SK-N-SH (cell line): ENCODE results near the gene IZUMO4. TPM values are rescaled to one million over a fixed set of nuclear protein-coding genes. Genes with fewer than 3 reads are reported as not detected.

Source experiments
- CTCF ChIA-PET: fragments of 300-600, 350-600 bp; formaldehyde crosslinking; extraction: SDS; loops from one replicate; lab custom pipeline; 2021; lab: Yijun Ruan, JAX
- POLR2A ChIA-PET: fragments of 350-600 bp; sonication (Branson Sonifier 250); formaldehyde crosslinking; extraction: SDS; loops from one replicate; lab custom pipeline; 2020; ENCODE audit warnings: antibody characterized with exemption, inconsistent platforms; lab: Yijun Ruan, JAX
- DNase-seq: peaks from one replicate; pipeline ENCODE4 v3.0.0; 2012
- H2AFZ ChIP-seq: fragments of 200-600 bp; sonication (generic); 2 replicates; pipeline ENCODE4 v1.8.1; 2016; ENCODE audit warnings: antibody characterized with exemption, mild to moderate bottlenecking, low read depth
- H3F3A ChIP-seq: fragments of 200-600 bp; sonication (generic); replicated peaks from 2 replicates; pipeline ENCODE3; 2016; ENCODE audit warnings: antibody characterized with exemption, mild to moderate bottlenecking; ENCODE audit not compliant: insufficient read depth
- H3K27ac ChIP-seq, 2 experiments: fragments of 200-500 bp in 1 of 2; fragments of 200-600 bp in 1 of 2; sonication (Bioruptor generic) in 1 of 2; sonication (generic), shearing (Covaris generic) in 1 of 2; 2 replicates each; pipeline versions ENCODE4 v1.5.1 to v1.6.1; 2014 to 2016; ENCODE audit warnings: low read depth in 2 of 2, inconsistent platforms in 1 of 2, low read length in 1 of 2, mild to moderate bottlenecking in 1 of 2, mixed read lengths in 1 of 2
- H3K27me3 ChIP-seq: fragments of 200-600 bp; sonication (generic), shearing (Covaris generic); 2 replicates; pipeline ENCODE4 v1.6.1; 2016; ENCODE audit warnings: mixed run types; ENCODE audit not compliant: insufficient read depth
- H3K36me3 ChIP-seq, 2 experiments: fragments of 200-500 bp in 1 of 2; fragments of 200-600 bp in 1 of 2; sonication (Bioruptor generic) in 1 of 2; sonication (generic) in 1 of 2; replicated peaks in 1 of 2; 2 replicates each; pipeline versions ENCODE3 to v1.5.1; 2014 to 2016; ENCODE audit warnings: low read length in 1 of 2, mild to moderate bottlenecking in 1 of 2; ENCODE audit not compliant: insufficient read depth in 2 of 2, control insufficient read depth in 1 of 2
- H3K4me1 ChIP-seq, 2 experiments: fragments of 200-500 bp in 1 of 2; fragments of 200-600 bp in 1 of 2; sonication (Bioruptor generic) in 1 of 2; sonication (generic), shearing (Covaris generic) in 1 of 2; 2 replicates each; pipeline versions ENCODE4 v1.5.1 to v1.6.1; 2014 to 2016; ENCODE audit warnings: low read depth in 1 of 2, low read length in 1 of 2, mixed run types in 1 of 2; ENCODE audit not compliant: insufficient read depth in 2 of 2, control insufficient read depth in 1 of 2
- H3K4me2 ChIP-seq: fragments of 200-600 bp; sonication (generic), shearing (Covaris generic); 2 replicates; pipeline ENCODE4 v1.6.1; 2017; ENCODE audit warnings: mixed run types
- H3K4me3 ChIP-seq, 2 experiments: fragments of 200-500 bp in 1 of 2; fragments of 200-600 bp in 1 of 2; sonication (Bioruptor generic) in 1 of 2; sonication (generic), shearing (Covaris generic) in 1 of 2; 2 replicates each; pipeline versions ENCODE4 v1.5.1 to v1.8.1; 2014 to 2016; ENCODE audit warnings: low read depth in 2 of 2, inconsistent platforms in 1 of 2, low read length in 1 of 2, mild to moderate bottlenecking in 1 of 2, mixed read lengths in 1 of 2, moderate library complexity in 1 of 2
- H3K79me2 ChIP-seq: fragments of 200-600 bp; sonication (generic); 2 replicates; pipeline ENCODE4 v1.8.1; 2017; ENCODE audit warnings: mild to moderate bottlenecking; ENCODE audit not compliant: insufficient read depth
- H3K9ac ChIP-seq: fragments of 200-600 bp; sonication (generic); 2 replicates; pipeline ENCODE4 v1.6.1; 2017; ENCODE audit warnings: mixed run types
- H3K9me2 ChIP-seq: fragments of 200-600 bp; sonication (generic); 2 replicates; pipeline ENCODE4 v1.6.1; 2017; ENCODE audit warnings: mixed run types
- H3K9me3 ChIP-seq: fragments of 200-600 bp; sonication (generic); 2 replicates; pipeline ENCODE4 v1.6.1; 2017; ENCODE audit warnings: mixed run types, mild to moderate bottlenecking, moderate library complexity
- H4K20me1 ChIP-seq: fragments of 200-600 bp; sonication (generic); 2 replicates; pipeline ENCODE4 v1.6.1; 2017; ENCODE audit warnings: mild to moderate bottlenecking, mixed run types; ENCODE audit not compliant: insufficient read depth
- ELF1 ChIP-seq: IDR thresholded peaks from 2 replicates; pipeline ENCODE4 v1.4.0; 2012
- FOSL2 ChIP-seq: IDR thresholded peaks from 2 replicates; pipeline ENCODE4 v1.4.0; 2012; ENCODE audit warnings: low read depth, mild to moderate bottlenecking, moderate library complexity, borderline replicate concordance
- GATA2 ChIP-seq: sonication (generic); formaldehyde crosslinking; IDR thresholded peaks from 2 replicates; pipeline ENCODE4 v1.5.0; 2020; ENCODE audit warnings: mild to moderate bottlenecking, missing genetic modification reagents
- NFIC ChIP-seq: IDR thresholded peaks from 2 replicates; pipeline ENCODE4 v1.4.0; 2012; ENCODE audit warnings: borderline replicate concordance
- REST ChIP-seq: IDR thresholded peaks from 2 replicates; pipeline ENCODE4 v1.6.1; 2012; ENCODE audit warnings: mild to moderate bottlenecking, low read depth, low read length, moderate library complexity
- RFX5 ChIP-seq: IDR thresholded peaks from 2 replicates; pipeline ENCODE4 v1.6.1; 2012; ENCODE audit warnings: mild to moderate bottlenecking, improper control_type of control experiment, low read length
- USF1 ChIP-seq: IDR thresholded peaks from 2 replicates; pipeline ENCODE4 v1.4.0; 2012; ENCODE audit warnings: low read depth, borderline replicate concordance
- ZBTB33 ChIP-seq: IDR thresholded peaks from 2 replicates; pipeline ENCODE4 v1.4.0; 2012; ENCODE audit warnings: low read depth, borderline replicate concordance
- WGBS: methylation state at CpG from one replicate; pipeline ENCODE4 v1.1.6; 2017; ENCODE audit warnings: low lambda C conversion rate; 5-methylcytosine and 5-hydroxymethylcytosine counted together
- polyA plus RNA-seq, 3 experiments: library from polyadenylated mRNA; depleted of rRNA; stranded (reverse); fragments of >200 nt; gene quantifications; 2 replicates each; pipeline ENCODE4 v1.2.3, GENCODE V29; 2012
- TF ChIP-seq, protein P1 (sequence below): fragments of 150-350 bp; IDR thresholded peaks from 2 replicates; pipeline ENCODE4 v1.6.1; 2017; ENCODE audit warnings: antibody characterized with exemption, low read length, low read depth, borderline replicate concordance
- TF ChIP-seq, protein P2 (sequence below): fragments of 150-350 bp; IDR thresholded peaks from 2 replicates; pipeline ENCODE4 v1.6.1; 2016; ENCODE audit warnings: mild to moderate bottlenecking, low read depth, low read length

The IZUMO4 gene
- polyA plus RNA-seq, 1 of the 3 experiments (the other 2 are of a cell fraction): 4.6 TPM

DNA sequence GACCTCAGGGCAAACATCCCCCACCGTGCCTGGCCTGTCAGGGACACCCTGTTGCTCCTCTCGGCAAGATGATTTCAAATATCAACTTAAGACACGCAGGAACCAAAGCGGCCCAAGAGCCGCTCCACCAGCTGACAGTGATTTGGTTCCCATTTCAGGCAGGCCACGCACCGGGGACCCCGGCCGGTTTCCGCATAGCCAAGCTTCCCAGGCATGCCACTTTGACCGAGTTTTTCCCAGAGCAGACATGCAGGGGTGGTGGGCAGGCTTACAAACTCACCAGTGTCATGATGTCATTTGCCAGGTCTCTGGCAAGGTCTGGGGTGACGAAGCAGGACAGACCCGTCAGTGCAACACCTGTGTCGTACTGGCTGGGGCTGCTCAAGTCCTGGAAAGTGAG, 35.5 kb downstream of the IZUMO4 start:
- no peak overlapping the region for H3K27ac ChIP-seq
- 100% methylated on average over 9 of the region's 14 CpGs for WGBS
- no peaks in the 10 kb centered on the region for H3F3A ChIP-seq
- H3K4me1 ChIP-seq: no peaks in the 10 kb centered on the region
- H3K9me2 ChIP-seq: no peaks in the 10 kb centered on the region
- H3K4me2 ChIP-seq: no peak overlapping the region
- H3K36me3 ChIP-seq: peaks cover 22 to 53% of the 10 kb centered on the region in 2 experiments
- H3K4me3 ChIP-seq: no peak overlapping the region
- peaks cover 70% of the 10 kb centered on the region for H3K79me2 ChIP-seq
- H4K20me1 ChIP-seq: peaks cover 48% of the 10 kb centered on the region
- DNase-seq: no peak
- no peaks in the 10 kb centered on the region for H3K9me3 ChIP-seq
- TF ChIP-seq ZBTB33: no peak
- TF ChIP-seq NFIC: no peak
- TF ChIP-seq, protein P1, sequence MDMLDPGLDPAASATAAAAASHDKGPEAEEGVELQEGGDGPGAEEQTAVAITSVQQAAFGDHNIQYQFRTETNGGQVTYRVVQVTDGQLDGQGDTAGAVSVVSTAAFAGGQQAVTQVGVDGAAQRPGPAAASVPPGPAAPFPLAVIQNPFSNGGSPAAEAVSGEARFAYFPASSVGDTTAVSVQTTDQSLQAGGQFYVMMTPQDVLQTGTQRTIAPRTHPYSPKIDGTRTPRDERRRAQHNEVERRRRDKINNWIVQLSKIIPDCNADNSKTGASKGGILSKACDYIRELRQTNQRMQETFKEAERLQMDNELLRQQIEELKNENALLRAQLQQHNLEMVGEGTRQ: no peak
- no peak for TF ChIP-seq GATA2 (CRISPR knock-in tag)
- no peak for TF ChIP-seq FOSL2
- TF ChIP-seq, protein P2, sequence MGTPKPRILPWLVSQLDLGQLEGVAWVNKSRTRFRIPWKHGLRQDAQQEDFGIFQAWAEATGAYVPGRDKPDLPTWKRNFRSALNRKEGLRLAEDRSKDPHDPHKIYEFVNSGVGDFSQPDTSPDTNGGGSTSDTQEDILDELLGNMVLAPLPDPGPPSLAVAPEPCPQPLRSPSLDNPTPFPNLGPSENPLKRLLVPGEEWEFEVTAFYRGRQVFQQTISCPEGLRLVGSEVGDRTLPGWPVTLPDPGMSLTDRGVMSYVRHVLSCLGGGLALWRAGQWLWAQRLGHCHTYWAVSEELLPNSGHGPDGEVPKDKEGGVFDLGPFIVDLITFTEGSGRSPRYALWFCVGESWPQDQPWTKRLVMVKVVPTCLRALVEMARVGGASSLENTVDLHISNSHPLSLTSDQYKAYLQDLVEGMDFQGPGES: no peak
- TF ChIP-seq USF1: no peak
- TF ChIP-seq RFX5: no peak
- TF ChIP-seq ELF1: no peak
- TF ChIP-seq REST: no peak
- CTCF ChIA-PET: no interaction called here
- POLR2A ChIA-PET: no interaction called here
- H3K9ac ChIP-seq: no peak overlapping the region
- no peak overlapping the region for H2AFZ ChIP-seq
- no peaks in the 10 kb centered on the region for H3K27me3 ChIP-seq
